GM12875 (cell line): ENCODE data around the gene TDRD9.
A peak's percentile ranks its signal among the peaks of the same experiment; 100 is the strongest.
"Not testable (repeated sequence)": the region's sequence is repeated elsewhere in the genome, so short reads cannot be mapped to it uniquely, and the experiment has no call there.

ENCODE experiments used
- H3K4me3 ChIP-seq: one replicate; pipeline ENCODE4 v1.5.1; 2011; ENCODE audit warnings: low read depth, low read length, control low read depth
- TF ChIP-seq, protein P1 (sequence below): IDR thresholded peaks from 2 replicates; pipeline ENCODE4 v1.5.1; 2011; ENCODE audit warnings: low read depth, mild to moderate bottlenecking, control low read depth, inconsistent platforms, low read length, moderate library complexity, borderline replicate concordance; ENCODE audit not compliant: insufficient read depth

TDRD9 gene

GRCh38 chr14:103961928-103962578, 33.8 kb downstream of the TDRD9 start:
- TF ChIP-seq, protein P1, sequence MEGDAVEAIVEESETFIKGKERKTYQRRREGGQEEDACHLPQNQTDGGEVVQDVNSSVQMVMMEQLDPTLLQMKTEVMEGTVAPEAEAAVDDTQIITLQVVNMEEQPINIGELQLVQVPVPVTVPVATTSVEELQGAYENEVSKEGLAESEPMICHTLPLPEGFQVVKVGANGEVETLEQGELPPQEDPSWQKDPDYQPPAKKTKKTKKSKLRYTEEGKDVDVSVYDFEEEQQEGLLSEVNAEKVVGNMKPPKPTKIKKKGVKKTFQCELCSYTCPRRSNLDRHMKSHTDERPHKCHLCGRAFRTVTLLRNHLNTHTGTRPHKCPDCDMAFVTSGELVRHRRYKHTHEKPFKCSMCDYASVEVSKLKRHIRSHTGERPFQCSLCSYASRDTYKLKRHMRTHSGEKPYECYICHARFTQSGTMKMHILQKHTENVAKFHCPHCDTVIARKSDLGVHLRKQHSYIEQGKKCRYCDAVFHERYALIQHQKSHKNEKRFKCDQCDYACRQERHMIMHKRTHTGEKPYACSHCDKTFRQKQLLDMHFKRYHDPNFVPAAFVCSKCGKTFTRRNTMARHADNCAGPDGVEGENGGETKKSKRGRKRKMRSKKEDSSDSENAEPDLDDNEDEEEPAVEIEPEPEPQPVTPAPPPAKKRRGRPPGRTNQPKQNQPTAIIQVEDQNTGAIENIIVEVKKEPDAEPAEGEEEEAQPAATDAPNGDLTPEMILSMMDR = no peak
- no peak overlapping the region for H3K4me3 ChIP-seq

GRCh38 chr14:103966631-103967030, 38.4 kb downstream of the TDRD9 start:
- no peak overlapping the region for H3K4me3 ChIP-seq
- TF ChIP-seq, protein P1 = no peak

GRCh38 chr14:103969961-103970360, 41.7 kb downstream of the TDRD9 start:
- TF ChIP-seq, protein P1 = no peak
- no peak overlapping the region for H3K4me3 ChIP-seq

GRCh38 chr14:103973354-103973753, 45.1 kb downstream of the TDRD9 start:
- no peak overlapping the region for H3K4me3 ChIP-seq
- TF ChIP-seq, protein P1 = no peak

GRCh38 chr14:103974575-103974974, 46.3 kb downstream of the TDRD9 start:
- TF ChIP-seq, protein P1 = no peak
- H3K4me3 ChIP-seq = no peak overlapping the region

DNA sequence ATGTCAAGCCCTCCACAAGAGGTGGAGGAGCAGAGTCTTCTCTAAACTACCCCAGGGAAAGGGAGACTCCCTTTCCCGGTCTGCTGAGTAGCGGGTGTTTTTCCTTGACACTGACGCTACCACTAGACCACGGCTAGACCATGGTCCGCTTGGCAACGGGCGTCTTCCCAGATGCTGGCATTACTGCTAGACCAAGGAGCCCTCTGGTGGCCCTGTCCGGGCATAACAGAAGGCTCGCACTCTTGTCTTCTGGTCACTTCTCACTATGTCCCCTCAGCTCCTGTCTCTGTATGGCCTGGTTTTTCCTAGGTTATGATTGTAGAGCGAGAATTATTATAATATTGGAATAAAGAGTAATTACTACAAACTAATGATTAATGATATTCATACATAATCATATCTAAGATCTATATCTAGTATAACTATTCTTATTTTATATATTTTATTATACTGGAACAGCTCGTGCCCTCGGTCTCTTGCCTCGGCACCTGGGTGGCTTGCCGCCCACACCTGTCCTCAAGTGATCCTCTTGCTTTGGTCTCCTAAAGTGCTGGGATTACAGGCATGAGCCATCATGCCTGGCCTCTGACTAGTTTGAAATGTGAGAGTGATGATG, 52.5 kb downstream of the TDRD9 start:
- H3K4me3 ChIP-seq = not testable (repeated sequence)
- TF ChIP-seq, protein P1 = 0 out of 2 replicates have a peak, but pooled peaks have one; percentile 7

DNA sequence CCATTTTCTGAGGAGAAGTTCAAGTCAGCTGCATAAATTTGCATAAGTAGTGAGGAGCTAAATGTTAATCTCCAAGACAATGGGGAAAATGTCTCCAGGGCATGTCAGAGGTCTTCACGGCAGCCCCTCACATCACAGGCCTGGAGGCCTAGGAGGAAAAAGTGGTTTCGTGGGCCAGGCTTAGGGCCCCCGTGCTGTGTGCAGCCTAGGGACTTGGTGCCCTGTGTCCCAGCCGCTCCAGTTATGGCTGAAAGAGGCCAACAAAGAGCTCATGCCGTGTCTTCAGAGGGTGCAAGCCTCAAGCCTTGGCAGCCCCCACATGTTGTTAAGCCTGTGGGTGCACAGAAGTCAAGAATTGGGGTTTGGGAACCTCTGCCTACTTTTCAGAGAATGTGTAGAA, 55.9 kb downstream of the TDRD9 start:
- no peak overlapping the region for H3K4me3 ChIP-seq
- TF ChIP-seq, protein P1 = no peak
